Femur (tissue), 1 donor: ENCODE results near the gene CACNG8.

ENCODE experiments used
- DNase-seq: peaks from one replicate; pipeline ENCODE4 v3.0.0-alpha.2; 2017

The CACNG8 gene

GRCh38 chr19:53965091-53965490 lies 2.4 kb downstream of the CACNG8 start:
- DNase-seq = no peak

- no peak for DNase-seq
Measured at GRCh38 chr19:53966931-53967330, 4.2 kb downstream of the CACNG8 start.

- DNase-seq = no peak
Measured at GRCh38 chr19:53969366-53969765, 6.6 kb downstream of the CACNG8 start.

- DNase-seq = no peak
Measured at GRCh38 chr19:53971673-53972072, 8.9 kb downstream of the CACNG8 start.

GRCh38 chr19:53977429-53977990 lies 14.8 kb downstream of the CACNG8 start:
- DNase-seq = peak; percentile 82

GRCh38 chr19:53977991-53978731 lies 15.4 kb downstream of the CACNG8 start:
- DNase-seq = peak; percentile 65

- no peak for DNase-seq
Measured at GRCh38 chr19:53978975-53979801, 16.5 kb downstream of the CACNG8 start.

GRCh38 chr19:53980539-53981375 lies 18.0 kb downstream of the CACNG8 start:
- DNase-seq = no peak

- no peak for DNase-seq
Measured at GRCh38 chr19:53981376-53981951, 18.7 kb downstream of the CACNG8 start.

GRCh38 chr19:53982001-53982451 lies 19.3 kb downstream of the CACNG8 start:
- DNase-seq = peak; percentile 44

- peak; percentile 67 for DNase-seq
Measured at GRCh38 chr19:53982611-53983010, 19.9 kb downstream of the CACNG8 start.

- DNase-seq = no peak
Measured at GRCh38 chr19:53983457-53984289, 20.9 kb downstream of the CACNG8 start.

- DNase-seq = no peak
Measured at GRCh38 chr19:53985863-53986262, 23.1 kb downstream of the CACNG8 start.

- DNase-seq = no peak
Measured at GRCh38 chr19:53988981-53989380, 26.2 kb downstream of the CACNG8 start.

- peak; percentile 56 for DNase-seq
Measured at GRCh38 chr19:53989600-53990533, 27.1 kb downstream of the CACNG8 start.

GRCh38 chr19:53991224-53992113 lies 28.7 kb downstream of the CACNG8 start, which contains the start of gene CACNG6:
Gene CACNG6, plus strand, starts transcription at chr19:53991637. Its CDS starts 1,241 bp downstream, at chr19:53992878.
- DNase-seq = peak; percentile 75

- DNase-seq = no peak
Measured at GRCh38 chr19:53992211-53992610, 29.5 kb downstream of the CACNG8 start.

GRCh38 chr19:53992815-53993214 lies 30.1 kb downstream of the CACNG8 start:
- no peak for DNase-seq

GRCh38 chr19:53993448-53993847 lies 30.7 kb downstream of the CACNG8 start:
- DNase-seq = no peak
